HG02571 (cell line): ENCODE results near the gene RLBP1.
"Not testable (repeated sequence)": the region's sequence is repeated elsewhere in the genome, so short reads cannot be mapped to it uniquely, and the experiment has no call there.

Source experiments
- ATAC-seq: cut with Tn5 transposase; IDR thresholded peaks from one replicate; pipeline ENCODE4 v1.9.1; 2021; ENCODE audit warnings: mild to moderate bottlenecking, moderate library complexity; ENCODE audit not compliant: unreplicated experiment

Gene RLBP1

DNA sequence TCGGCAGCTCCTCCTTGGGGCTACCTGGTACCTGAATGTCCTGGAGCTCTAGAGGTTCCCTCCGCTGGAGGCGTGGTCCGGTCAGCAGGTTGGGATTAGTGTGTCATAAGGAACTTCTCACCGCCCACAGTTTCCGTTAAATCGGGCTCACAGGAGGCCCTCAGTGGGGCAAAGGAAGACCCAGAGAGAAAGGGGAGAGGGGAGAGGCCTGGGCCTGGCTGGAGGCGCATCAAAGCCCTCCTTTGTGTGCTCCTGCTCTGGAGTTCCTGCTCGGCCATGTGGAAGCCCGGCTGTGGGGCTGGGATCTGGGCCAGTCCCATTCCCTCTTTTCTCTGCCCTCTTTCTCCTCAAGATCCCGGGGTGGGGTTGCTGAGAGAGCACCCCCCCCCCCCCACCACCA lies at the start of gene RLBP1:
TSS of gene RLBP1 (minus strand) at position 37 of the 400 bp plus-strand sequence. CDS start 2,604 bp downstream, outside the sequence.
- no peak for ATAC-seq

DNA sequence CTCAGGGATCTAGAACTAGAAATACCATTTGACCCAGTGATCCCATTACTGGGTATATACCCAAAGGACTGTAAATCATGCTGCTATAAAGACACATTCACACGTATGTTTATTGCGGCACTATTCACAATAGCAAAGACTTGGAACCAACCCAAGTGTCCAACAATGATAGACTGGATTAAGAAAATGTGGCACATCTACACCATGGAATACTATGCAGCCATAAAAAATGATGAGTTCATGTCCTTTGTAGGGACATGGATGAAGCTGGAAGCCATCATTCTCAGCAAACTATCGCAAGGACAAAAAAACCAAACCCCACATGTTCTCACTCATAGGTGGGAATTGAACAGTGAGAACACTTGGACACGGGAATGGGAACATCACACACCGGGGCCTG lies 28.8 kb upstream of the RLBP1 start:
- ATAC-seq: not testable (repeated sequence)

- no peak for ATAC-seq
Observed at GRCh38 chr15:89248584-89248983, 27.2 kb upstream of the RLBP1 start.

GRCh38 chr15:89247446-89247845 lies 26.1 kb upstream of the RLBP1 start:
- ATAC-seq: no peak

DNA sequence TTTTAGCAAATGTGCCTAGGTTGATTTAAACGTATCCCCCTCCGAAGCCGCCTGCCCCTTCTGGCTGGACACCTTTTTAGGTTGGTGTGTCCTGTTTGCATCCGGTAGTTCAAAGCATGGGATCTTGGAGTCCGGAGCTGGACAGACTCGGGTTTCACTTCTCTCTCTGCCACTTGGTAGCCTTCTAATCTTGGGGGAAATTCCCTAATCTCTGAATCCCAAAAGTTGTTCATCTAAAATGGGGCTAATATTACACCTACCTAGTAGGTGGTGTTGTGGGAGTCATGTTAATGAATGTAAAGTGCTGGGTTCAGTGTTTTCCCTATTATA lies 23.2 kb upstream of the RLBP1 start:
- ATAC-seq: peak; percentile 15

- peak; percentile 94 for ATAC-seq
Observed at GRCh38 chr15:89243691-89244573, 22.6 kb upstream of the RLBP1 start, which contains the start of gene FANCI. FANCI (plus strand) TSS chr15:89243979; CDS start chr15:89247648, 3,669 bp downstream.

- ATAC-seq: no peak
Observed at GRCh38 chr15:89243046-89243690, 21.8 kb upstream of the RLBP1 start.

- not testable (repeated sequence) for ATAC-seq
Observed at GRCh38 chr15:89239883-89240810, 18.8 kb upstream of the RLBP1 start.

DNA sequence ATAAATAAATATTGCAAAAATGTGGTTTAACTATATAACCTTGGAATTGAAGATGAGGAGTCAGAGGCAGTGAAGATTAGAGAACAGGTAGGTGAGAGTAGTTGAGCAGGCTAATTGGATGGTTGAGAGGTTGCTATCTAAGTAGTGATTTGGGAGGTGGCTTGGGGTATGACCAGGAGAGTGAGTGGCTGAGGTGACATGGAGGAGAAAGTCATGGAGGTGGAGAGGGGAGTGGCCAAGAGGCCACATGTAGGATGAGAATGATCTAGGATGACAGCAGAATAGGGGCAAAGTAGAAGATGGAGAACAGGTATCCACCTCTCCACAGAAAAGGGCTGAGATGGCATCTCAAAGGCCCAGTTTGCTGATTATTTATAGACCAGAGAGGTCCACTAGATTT lies 10.5 kb upstream of the RLBP1 start:
- no peak for ATAC-seq

DNA sequence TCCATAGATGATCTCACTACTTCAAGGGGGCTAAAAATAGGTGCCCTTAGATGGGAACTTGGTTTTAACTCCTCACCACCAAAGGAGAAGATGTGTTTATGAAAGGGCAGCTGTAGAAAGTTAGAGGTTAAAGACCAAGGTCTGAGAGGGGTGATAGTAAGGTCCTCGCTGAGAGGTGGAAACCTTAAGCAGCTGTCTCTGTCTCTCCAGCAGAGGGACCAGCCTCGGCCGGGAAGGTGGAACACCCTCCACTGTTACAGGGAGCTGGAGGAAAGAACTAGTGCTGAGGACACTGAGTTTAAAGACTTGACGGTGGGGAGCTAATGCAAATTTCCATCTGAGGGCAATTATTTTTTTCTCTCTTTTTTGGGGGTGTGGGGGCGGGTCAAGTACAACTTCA lies 8.9 kb upstream of the RLBP1 start:
- ATAC-seq: no peak

GRCh38 chr15:89227425-89227824 lies 6.0 kb upstream of the RLBP1 start:
- no peak for ATAC-seq

GRCh38 chr15:89226359-89227221 lies 5.2 kb upstream of the RLBP1 start:
- ATAC-seq: no peak

- ATAC-seq: no peak
Observed at GRCh38 chr15:89225588-89225987, 4.2 kb upstream of the RLBP1 start.

DNA sequence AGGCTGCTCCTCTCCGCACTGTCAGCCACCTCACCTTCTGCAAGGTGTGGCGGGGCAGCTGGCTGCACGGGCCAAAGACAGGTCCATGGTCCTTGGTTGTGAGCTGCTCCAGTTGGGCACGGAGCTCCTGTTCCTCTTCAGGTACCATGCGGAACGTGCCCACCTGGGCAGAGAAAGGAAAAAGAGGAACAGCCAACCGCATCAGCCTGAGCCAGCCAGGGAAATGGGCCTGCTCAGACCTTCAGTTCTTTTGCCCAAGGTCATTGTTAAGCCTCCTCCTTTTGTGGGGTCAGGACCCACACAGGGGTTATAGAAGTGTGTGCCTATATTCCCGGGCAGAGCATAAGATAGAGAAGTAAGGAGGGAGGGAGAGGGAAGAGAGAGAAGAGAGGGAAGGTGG lies 2.8 kb downstream of the RLBP1 start:
- ATAC-seq: no peak

DNA sequence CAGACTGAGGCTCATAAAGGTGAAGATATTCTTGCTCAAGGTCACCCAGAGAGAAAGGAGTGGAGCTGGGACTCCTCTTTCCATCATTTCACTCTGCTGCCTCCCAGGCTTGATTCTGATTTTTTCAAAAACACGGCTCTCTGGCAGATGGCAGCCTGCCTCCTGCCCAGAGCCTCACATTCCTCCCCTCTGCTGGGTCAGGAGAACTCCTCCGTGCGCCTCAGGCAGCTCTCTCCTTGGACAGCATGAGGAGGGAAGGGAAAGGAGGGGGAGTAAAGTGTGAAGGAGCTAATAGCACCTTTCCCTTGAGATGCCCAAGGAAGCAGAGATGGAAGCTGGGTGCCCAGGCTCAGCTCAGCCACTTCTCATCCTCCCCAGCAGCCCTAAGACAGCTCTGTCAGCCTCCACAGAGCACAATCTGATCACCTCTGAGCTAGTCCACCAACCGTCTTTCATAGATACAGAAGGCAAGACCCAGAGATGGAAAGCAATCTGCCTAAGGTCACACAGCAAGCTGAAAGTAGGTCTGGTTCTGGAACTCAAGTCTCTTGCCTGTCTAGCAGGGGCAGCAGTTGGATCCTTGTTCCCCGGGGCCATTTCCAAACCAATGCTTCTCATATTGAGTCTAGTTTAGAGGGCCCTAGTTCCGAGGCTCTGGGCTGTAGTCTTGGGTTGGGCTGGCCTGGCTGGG lies 3.5 kb downstream of the RLBP1 start:
- ATAC-seq: no peak

- ATAC-seq: no peak
Observed at GRCh38 chr15:89217031-89217430, 4.3 kb downstream of the RLBP1 start.

GRCh38 chr15:89215627-89216026 lies 5.8 kb downstream of the RLBP1 start:
- no peak for ATAC-seq

DNA sequence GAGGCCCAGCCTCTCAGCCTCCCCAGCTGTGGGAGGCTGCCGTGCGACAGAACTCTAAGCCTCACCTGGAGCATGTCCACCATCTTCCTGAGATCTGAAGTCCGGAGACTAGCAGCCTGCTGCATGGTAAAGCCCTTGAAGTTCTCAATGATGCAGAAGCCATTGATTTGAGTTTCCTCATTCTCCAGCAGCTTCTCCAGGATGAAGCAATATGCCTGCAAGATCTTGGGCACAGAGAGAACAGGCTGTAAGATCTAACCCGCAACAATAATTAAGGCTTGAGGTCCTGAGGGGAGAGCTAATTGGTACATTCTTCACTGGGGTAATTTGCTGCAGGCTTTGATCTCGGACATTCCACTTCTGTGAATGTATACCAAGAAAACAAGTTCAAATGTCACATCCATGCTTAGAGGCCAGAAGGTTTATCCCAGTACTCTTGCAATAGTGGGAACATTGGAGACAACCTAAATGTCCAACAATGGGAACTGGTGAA lies 9.7 kb downstream of the RLBP1 start:
- no peak for ATAC-seq

DNA sequence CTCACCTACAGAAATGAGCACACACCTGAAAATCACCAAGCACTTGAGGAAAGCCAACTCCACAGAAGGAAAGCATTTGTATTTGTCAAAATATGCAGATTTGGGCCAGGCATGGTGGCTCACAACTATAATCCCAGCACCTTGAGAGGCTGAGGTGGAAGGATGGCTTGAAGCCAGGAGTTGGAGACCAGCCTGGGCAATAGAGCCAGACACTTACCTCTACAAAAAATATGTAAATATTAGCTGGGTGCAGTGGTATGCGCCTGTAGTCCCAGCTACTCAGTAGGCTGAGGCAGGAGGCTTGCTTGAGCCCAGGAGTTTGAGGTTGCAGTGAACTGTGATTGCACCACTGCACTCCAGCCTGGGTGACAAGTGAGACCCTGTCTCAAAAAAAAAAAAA lies 12.3 kb downstream of the RLBP1 start:
- no peak for ATAC-seq
